ENCODE results near the gene PLEKHA8.

DNA sequence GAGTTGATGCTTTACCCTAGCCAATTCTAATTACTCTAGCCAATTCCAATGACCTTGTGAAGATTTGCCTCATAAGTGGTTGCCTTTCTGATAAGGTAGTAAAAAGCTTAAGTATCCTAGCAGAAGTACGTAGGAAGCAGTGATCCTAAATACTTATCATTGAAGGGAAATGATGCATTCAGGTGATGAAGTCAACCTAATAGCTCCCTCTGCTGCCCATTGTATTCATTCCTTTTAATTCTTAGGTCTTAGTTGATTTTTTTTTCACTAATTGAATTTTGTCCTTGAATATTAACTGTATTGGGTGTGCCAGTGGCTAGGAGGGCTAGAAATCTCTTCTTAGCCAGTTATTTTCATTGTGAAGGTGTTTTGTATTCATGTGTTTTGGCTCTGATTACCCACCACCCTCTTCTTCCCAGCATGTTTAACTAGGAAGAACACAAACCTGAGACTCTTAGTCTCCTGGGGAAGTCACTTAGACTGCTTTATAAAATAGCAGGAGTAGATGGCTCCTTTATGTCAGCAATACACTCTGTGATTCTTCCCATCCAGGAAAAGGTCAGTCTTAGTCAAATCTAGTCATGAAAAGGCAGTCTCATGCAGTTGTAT, 46.3 kb downstream of the PLEKHA8 start:
- TF ChIP-seq EZH2 (IDR thresholded peaks at IDR 0.05; ENCODE audit: insufficient read depth, poor library complexity, severe bottlenecking) = no peak
- TF ChIP-seq EZH2phosphoT487 (IDR thresholded peaks at IDR 0.05; ENCODE audit: insufficient read depth, low read depth) = no peak
